WTC11 (cell line): ENCODE measurements around the gene UTP20.
"Not testable (repeated sequence)": the region's sequence is repeated elsewhere in the genome, so short reads cannot be mapped to it uniquely, and the experiment has no call there.

ENCODE experiments used
- CTCF ChIP-seq: fragments of 200-600 bp; IDR thresholded peaks from 2 replicates; pipeline ENCODE4 v1.8.0; 2022; ENCODE audit warnings: antibody characterized with exemption
- ESRRA ChIP-seq: sonication (generic); formaldehyde crosslinking; IDR thresholded peaks from 2 replicates; pipeline ENCODE4 v1.8.1; 2022; ENCODE audit warnings: mild to moderate bottlenecking, missing genetic modification reagents, borderline replicate concordance

- TF ChIP-seq ESRRA (CRISPR knock-in tag); CTCF: not testable (repeated sequence)
These were observed 142.2 kb downstream of the UTP20 start for GRCh38 chr12:101422066-101422465.
